HepG2 (cell line): ENCODE data around the gene ZBTB17. TPM values are rescaled to one million over a fixed set of nuclear protein-coding genes. Genes with fewer than 3 reads are reported as not detected.

ENCODE experiments used
- ARID3A ChIP-seq: IDR thresholded peaks from 2 replicates; pipeline ENCODE4 v1.6.1; 2012; ENCODE audit warnings: low read depth, low read length, improper control_type of control experiment
- ARID4A ChIP-seq: sonication (generic); formaldehyde crosslinking; IDR thresholded peaks from 2 replicates; pipeline ENCODE4 v1.5.0; 2020; ENCODE audit warnings: mild to moderate bottlenecking, missing genetic modification reagents, borderline replicate concordance
- ATF1 ChIP-seq: IDR thresholded peaks from 2 replicates; pipeline ENCODE4 v1.6.1; 2016; ENCODE audit warnings: mild to moderate bottlenecking, control low read depth
- ATF2 ChIP-seq: sonication (generic); formaldehyde crosslinking; IDR thresholded peaks from 2 replicates; pipeline ENCODE4 v1.4.0; 2020; ENCODE audit warnings: missing genetic modification reagents
- HDAC2 ChIP-seq: sonication (generic); formaldehyde crosslinking; IDR thresholded peaks from 2 replicates; pipeline ENCODE4 v1.4.0; 2020; ENCODE audit warnings: missing genetic modification reagents
- IRF9 ChIP-seq: sonication (generic); formaldehyde crosslinking; IDR thresholded peaks from 2 replicates; pipeline ENCODE4 v1.8.0; 2022; ENCODE audit warnings: missing genetic modification reagents, mild to moderate bottlenecking, borderline replicate concordance
- JUNB ChIP-seq: sonication (generic); formaldehyde crosslinking; IDR thresholded peaks from 2 replicates; pipeline ENCODE4 v1.8.0; 2022; ENCODE audit warnings: missing genetic modification reagents, mild to moderate bottlenecking, borderline replicate concordance
- MED13 ChIP-seq: sonication (generic); formaldehyde crosslinking; IDR thresholded peaks from 2 replicates; pipeline ENCODE4 v1.5.0; 2020; ENCODE audit warnings: missing genetic modification reagents
- MTF2 ChIP-seq: sonication (generic); formaldehyde crosslinking; IDR thresholded peaks from 2 replicates; pipeline ENCODE4 v1.5.0; 2020; ENCODE audit warnings: missing genetic modification reagents, borderline replicate concordance
- RAD21 ChIP-seq: fragments of 450-650 bp; formaldehyde crosslinking; IDR thresholded peaks from 2 replicates; pipeline ENCODE4 v1.5.0; 2020; ENCODE audit warnings: mild to moderate bottlenecking
- SOX13 ChIP-seq, 3 experiments: fragments of 450-650 bp in 1 of 3; sonication (generic) in 1 of 3; formaldehyde crosslinking in 1 of 3; IDR thresholded peaks in 2 of 3; conservative IDR thresholded peaks in 1 of 3; 2 replicates each; pipeline versions ENCODE4 v1.5.0 to v1.6.1; 2016 to 2020; ENCODE audit warnings: antibody characterized with exemption in 1 of 3, mild to moderate bottlenecking in 1 of 3, missing compliant biosample characterization in 1 of 3, missing genetic modification reagents in 1 of 3, moderate library complexity in 1 of 3
- SOX5 ChIP-seq: IDR thresholded peaks from 2 replicates; pipeline ENCODE4 v1.6.1; 2016; ENCODE audit warnings: borderline replicate concordance
- SRSF1 ChIP-seq: fragments of 200-400 bp; formaldehyde crosslinking; optimal IDR thresholded peaks from 2 replicates; pipeline ENCODE3; 2017; ENCODE audit warnings: mild to moderate bottlenecking, low read depth, low read length, moderate library complexity
- ZFP82 ChIP-seq: sonication (generic); formaldehyde crosslinking; IDR thresholded peaks from 2 replicates; pipeline ENCODE4 v1.5.1; 2020; ENCODE audit warnings: mild to moderate bottlenecking, missing genetic modification reagents, borderline replicate concordance
- ZIK1 ChIP-seq: sonication (generic); formaldehyde crosslinking; IDR thresholded peaks from 2 replicates; pipeline ENCODE4 v1.5.0; 2020; ENCODE audit warnings: mild to moderate bottlenecking, low read depth, missing genetic modification reagents, borderline replicate concordance
- ZKSCAN5 ChIP-seq: sonication (generic); formaldehyde crosslinking; IDR thresholded peaks from 2 replicates; pipeline ENCODE4 v1.5.1; 2020; ENCODE audit warnings: mild to moderate bottlenecking, missing genetic modification reagents
- ZNF251 ChIP-seq: sonication (generic); formaldehyde crosslinking; IDR thresholded peaks from 2 replicates; pipeline ENCODE4 v1.9.0; 2021; ENCODE audit warnings: mild to moderate bottlenecking, missing genetic modification reagents
- ZNF460 ChIP-seq: sonication (generic); formaldehyde crosslinking; IDR thresholded peaks from 2 replicates; pipeline ENCODE4 v1.5.1; 2020; ENCODE audit warnings: missing genetic modification reagents, mild to moderate bottlenecking, borderline replicate concordance
- ZNF557 ChIP-seq: sonication (generic); formaldehyde crosslinking; IDR thresholded peaks from 2 replicates; pipeline ENCODE4 v1.4.0; 2020; ENCODE audit warnings: missing genetic modification reagents
- ZNF563 ChIP-seq: sonication (generic); formaldehyde crosslinking; IDR thresholded peaks from 2 replicates; pipeline ENCODE4 v1.8.0; 2022; ENCODE audit warnings: mild to moderate bottlenecking, moderate library complexity, missing genetic modification reagents
- ZNF629 ChIP-seq: sonication (generic); formaldehyde crosslinking; conservative IDR thresholded peaks from 2 replicates; pipeline ENCODE4 v1.5.0; 2020; ENCODE audit warnings: missing genetic modification reagents
- polyA plus RNA-seq, 8 experiments: library from polyadenylated mRNA; depleted of rRNA in 3 of 8; stranded (reverse) in 7 of 8; unstranded in 1 of 8; fragments of >200 nt; fragmentation: Illumina TruSeq in 4 of 8; extraction: Trizol in 4 of 8; gene quantifications; 2 replicates each; pipeline versions ENCODE4 v1.2.1 to v1.2.3, GENCODE V29; 2011 to 2016; ENCODE audit warnings: low read depth in 4 of 8, missing spikeins in 1 of 8, mixed read lengths in 1 of 8; ENCODE audit not compliant: insufficient read depth in 1 of 8
- total RNA-seq, 5 experiments: library from RNA; depleted of rRNA; stranded (reverse); fragments of >200 nt; fragmentation: Illumina TruSeq; extraction: Trizol; gene quantifications; 2 replicates each; pipeline ENCODE4 v1.2.3, GENCODE V29; 2016; ENCODE audit warnings: low read depth in 1 of 5

The ZBTB17 gene
- total and polyA plus RNA-seq, 2 of the 13 experiments (the other 11 are each of a cell fraction or from before 2014, with no cell fraction given), result 16.7 to 17.0 TPM

GRCh38 chr1:16017461-16018303 lies 41.8 kb upstream of the ZBTB17 start, which contains the start of gene HSPB7 (continued):
- TF ChIP-seq ZIK1 (CRISPR knock-in tag), result no peak
- TF ChIP-seq SRSF1, result peak; percentile 28
- TF ChIP-seq IRF9, result no peak
- TF ChIP-seq SOX5 (CRISPR knock-in tag), result no peak
- TF ChIP-seq ATF1 (CRISPR knock-in tag), result no peak
- no peak; the same call in 1 of the 2 replicates for TF ChIP-seq HDAC2 (CRISPR knock-in tag)
- no peak for TF ChIP-seq ZNF460
- no peak for TF ChIP-seq ZFP82 (CRISPR knock-in tag)
- TF ChIP-seq ZNF251 (CRISPR knock-in tag), result no peak
- TF ChIP-seq ZKSCAN5 (CRISPR knock-in tag), result no peak
- TF ChIP-seq ATF2 (CRISPR knock-in tag), result no peak
- no peak for TF ChIP-seq JUNB (CRISPR knock-in tag)
- no peak for TF ChIP-seq ARID3A
- TF ChIP-seq ZNF563 (CRISPR knock-in tag), result no peak
- no peak for TF ChIP-seq SOX13 (IDR thresholded peaks at IDR 0.05)
- no peak for TF ChIP-seq SOX13 (CRISPR knock-in tag; conservative IDR thresholded peaks at IDR 0.05 in 1 of 2, IDR thresholded peaks at IDR 0.05 in 1 of 2)
- TF ChIP-seq ARID4A (CRISPR knock-in tag), result no peak
- no peak for TF ChIP-seq ZNF557 (CRISPR knock-in tag)
- TF ChIP-seq RAD21 (CRISPR knock-in tag), result no peak
- TF ChIP-seq MTF2 (CRISPR knock-in tag), result 0 out of 2 replicates have a peak, but pooled peaks have one; percentile 47
- TF ChIP-seq ZNF629 (CRISPR knock-in tag), result no peak
- peak; percentile 20; the same call in 1 of the 2 replicates for TF ChIP-seq MED13 (CRISPR knock-in tag)
